ENCODE data around the gene CNTNAP2.

CNTNAP2 gene

GRCh38 chr7:147678943-147679342, 1562.3 kb downstream of the CNTNAP2 start:
- Histone ChIP-seq H2BK120ac (ENCODE audit: insufficient read depth, low read length, poor library complexity) (no peak overlapping the region), H3K4me2 (ENCODE audit: low read length) (no peak overlapping the region), H3K4ac (ENCODE audit: low read depth, low read length) (no peak overlapping the region), H3K79me2 (ENCODE audit: control insufficient read depth, insufficient read depth, low read length, poor library complexity) (no peaks in the 10 kb centered on the region), H3K9ac (ENCODE audit: low read length) (no peak overlapping the region), H4K8ac (ENCODE audit: low read depth, low read length) (no peak overlapping the region), H3K79me1 (ENCODE audit: low read length) (no peaks in the 10 kb centered on the region), H3K27ac (ENCODE audit: low read depth, low read length) (no peak overlapping the region), H2BK5ac (ENCODE audit: low read depth, low read length, poor library complexity) (no peak overlapping the region), H3K18ac (ENCODE audit: low read length) (no peak overlapping the region), H2AFZ (ENCODE audit: insufficient read depth, low read length, poor library complexity) (no peak overlapping the region), H3K27me3 (ENCODE audit: insufficient read depth, low read length) (no peaks in the 10 kb centered on the region), H3K36me3 (ENCODE audit: control insufficient read depth in 1 of 2, insufficient read depth in 2 of 2, low read length in 2 of 2) (no peaks in the 10 kb centered on the region), H2AK5ac (ENCODE audit: low read length) (no peak overlapping the region), H3K14ac (ENCODE audit: low read length) (no peak overlapping the region), H2BK12ac (ENCODE audit: low read length) (no peak overlapping the region), H3K23ac (ENCODE audit: low read length) (no peak overlapping the region), H3K9me3 (ENCODE audit: insufficient read depth, low read depth, low read length) (no peaks in the 10 kb centered on the region), H3K4me1 (ENCODE audit: control insufficient read depth in 1 of 2, insufficient read depth in 2 of 2, low read length in 2 of 2) (no peaks in the 10 kb centered on the region), H3K4me3 (ENCODE audit: low read depth, low read length) (no peak overlapping the region), H4K12ac (ENCODE audit: low read depth, low read length) (no peak overlapping the region), H4K91ac (ENCODE audit: low read depth, low read length) (no peak overlapping the region)
- WGBS (ENCODE audit: extremely low coverage, insufficient coverage, insufficient read length) = no CpG with 5 or more reads among the region's 1 CpG
- DNase-seq = no peak

- Histone ChIP-seq H2BK12ac (ENCODE audit: low read length) (no peak overlapping the region), H3K36me3 (ENCODE audit: control insufficient read depth in 1 of 2, insufficient read depth in 2 of 2, low read length in 2 of 2) (no peaks in the 10 kb centered on the region), H4K91ac (ENCODE audit: low read depth, low read length) (no peak overlapping the region), H3K27ac (ENCODE audit: low read depth, low read length) (no peak overlapping the region), H3K9me3 (ENCODE audit: insufficient read depth, low read depth, low read length) (no peaks in the 10 kb centered on the region), H4K12ac (ENCODE audit: low read depth, low read length) (no peak overlapping the region), H3K79me2 (ENCODE audit: control insufficient read depth, insufficient read depth, low read length, poor library complexity) (no peaks in the 10 kb centered on the region), H3K18ac (ENCODE audit: low read length) (no peak overlapping the region), H3K79me1 (ENCODE audit: low read length) (no peaks in the 10 kb centered on the region), H3K4me3 (ENCODE audit: low read depth, low read length) (no peak overlapping the region), H3K4me2 (ENCODE audit: low read length) (no peak overlapping the region), H3K4ac (ENCODE audit: low read depth, low read length) (no peak overlapping the region), H3K23ac (ENCODE audit: low read length) (no peak overlapping the region), H3K14ac (ENCODE audit: low read length) (no peak overlapping the region), H3K27me3 (ENCODE audit: insufficient read depth, low read length) (no peaks in the 10 kb centered on the region), H2BK120ac (ENCODE audit: insufficient read depth, low read length, poor library complexity) (no peak overlapping the region), H2AK5ac (ENCODE audit: low read length) (no peak overlapping the region), H4K8ac (ENCODE audit: low read depth, low read length) (no peak overlapping the region), H3K4me1 (ENCODE audit: control insufficient read depth in 1 of 2, insufficient read depth in 2 of 2, low read length in 2 of 2) (no peaks in the 10 kb centered on the region), H2BK5ac (ENCODE audit: low read depth, low read length, poor library complexity) (no peak overlapping the region), H3K9ac (ENCODE audit: low read length) (no peak overlapping the region), H2AFZ (ENCODE audit: insufficient read depth, low read length, poor library complexity) (no peak overlapping the region)
- WGBS (ENCODE audit: extremely low coverage, insufficient coverage, insufficient read length) = no CpG with 5 or more reads among the region's 1 CpG
- no peak for DNase-seq
Measured at GRCh38 chr7:147681530-147681929, 1564.9 kb downstream of the CNTNAP2 start.

GRCh38 chr7:147700702-147701101, 1584.1 kb downstream of the CNTNAP2 start:
- Histone ChIP-seq H2AFZ (ENCODE audit: insufficient read depth, low read length, poor library complexity) (no peak overlapping the region), H2AK5ac (ENCODE audit: low read length) (no peak overlapping the region), H3K4me3 (ENCODE audit: low read depth, low read length) (no peak overlapping the region), H3K79me2 (ENCODE audit: control insufficient read depth, insufficient read depth, low read length, poor library complexity) (no peaks in the 10 kb centered on the region), H3K27me3 (ENCODE audit: insufficient read depth, low read length) (no peaks in the 10 kb centered on the region), H3K36me3 (ENCODE audit: control insufficient read depth in 1 of 2, insufficient read depth in 2 of 2, low read length in 2 of 2) (no peaks in the 10 kb centered on the region), H3K4me2 (ENCODE audit: low read length) (no peak overlapping the region), H3K9ac (ENCODE audit: low read length) (no peak overlapping the region), H3K23ac (ENCODE audit: low read length) (no peak overlapping the region), H3K9me3 (ENCODE audit: insufficient read depth, low read depth, low read length) (no peaks in the 10 kb centered on the region), H2BK120ac (ENCODE audit: insufficient read depth, low read length, poor library complexity) (no peak overlapping the region), H2BK12ac (ENCODE audit: low read length) (no peak overlapping the region), H3K79me1 (ENCODE audit: low read length) (no peaks in the 10 kb centered on the region), H3K4ac (ENCODE audit: low read depth, low read length) (no peak overlapping the region), H2BK5ac (ENCODE audit: low read depth, low read length, poor library complexity) (no peak overlapping the region), H4K8ac (ENCODE audit: low read depth, low read length) (no peak overlapping the region), H3K18ac (ENCODE audit: low read length) (no peak overlapping the region), H3K14ac (ENCODE audit: low read length) (no peak overlapping the region), H4K91ac (ENCODE audit: low read depth, low read length) (no peak overlapping the region), H4K12ac (ENCODE audit: low read depth, low read length) (no peak overlapping the region), H3K27ac (ENCODE audit: low read depth, low read length) (no peak overlapping the region), H3K4me1 (ENCODE audit: control insufficient read depth in 1 of 2, insufficient read depth in 2 of 2, low read length in 2 of 2) (no peaks in the 10 kb centered on the region)
- no peak for DNase-seq
- no CpG with 5 or more reads among the region's 5 CpGs for WGBS (ENCODE audit: extremely low coverage, insufficient coverage, insufficient read length)

- no peaks in the 10 kb centered on the region for H3K4me1 ChIP-seq (ENCODE audit: control insufficient read depth in 1 of 2, insufficient read depth in 2 of 2, low read length in 2 of 2)
- no peak overlapping the region for H4K91ac ChIP-seq (ENCODE audit: low read depth, low read length)
- H4K12ac ChIP-seq (ENCODE audit: low read depth, low read length) = no peak overlapping the region
- no peak overlapping the region for H3K14ac ChIP-seq (ENCODE audit: low read length)
- H2BK5ac ChIP-seq (ENCODE audit: low read depth, low read length, poor library complexity) = no peak overlapping the region
- H3K18ac ChIP-seq (ENCODE audit: low read length) = no peak overlapping the region
- no peak overlapping the region for H4K8ac ChIP-seq (ENCODE audit: low read depth, low read length)
- no peaks in the 10 kb centered on the region for H3K36me3 ChIP-seq (ENCODE audit: control insufficient read depth in 1 of 2, insufficient read depth in 2 of 2, low read length in 2 of 2)
- no peak for DNase-seq
- H3K9me3 ChIP-seq (ENCODE audit: insufficient read depth, low read depth, low read length) = peaks cover 5% of the 10 kb centered on the region
- no peak overlapping the region for H2BK120ac ChIP-seq (ENCODE audit: insufficient read depth, low read length, poor library complexity)
- H3K27me3 ChIP-seq (ENCODE audit: insufficient read depth, low read length) = no peaks in the 10 kb centered on the region
- no peak overlapping the region for H3K27ac ChIP-seq (ENCODE audit: low read depth, low read length)
- no peak overlapping the region for H3K9ac ChIP-seq (ENCODE audit: low read length)
- H3K4ac ChIP-seq (ENCODE audit: low read depth, low read length) = no peak overlapping the region
- no peak overlapping the region for H2AFZ ChIP-seq (ENCODE audit: insufficient read depth, low read length, poor library complexity)
- H3K79me1 ChIP-seq (ENCODE audit: low read length) = no peaks in the 10 kb centered on the region
- no peaks in the 10 kb centered on the region for H3K79me2 ChIP-seq (ENCODE audit: control insufficient read depth, insufficient read depth, low read length, poor library complexity)
- H3K23ac ChIP-seq (ENCODE audit: low read length) = no peak overlapping the region
- H3K4me3 ChIP-seq (ENCODE audit: low read depth, low read length) = no peak overlapping the region
- H2BK12ac ChIP-seq (ENCODE audit: low read length) = no peak overlapping the region
- no peak overlapping the region for H3K4me2 ChIP-seq (ENCODE audit: low read length)
- no peak overlapping the region for H2AK5ac ChIP-seq (ENCODE audit: low read length)
Measured at GRCh38 chr7:147707926-147708325, 1591.3 kb downstream of the CNTNAP2 start.
